ENCODE measurements around the gene TTC17. TPM values are rescaled to one million over a fixed set of nuclear protein-coding genes. Genes with fewer than 3 reads are reported as not detected.

The TTC17 gene
- polyA plus RNA-seq, 1 experiment = 104 TPM

DNA sequence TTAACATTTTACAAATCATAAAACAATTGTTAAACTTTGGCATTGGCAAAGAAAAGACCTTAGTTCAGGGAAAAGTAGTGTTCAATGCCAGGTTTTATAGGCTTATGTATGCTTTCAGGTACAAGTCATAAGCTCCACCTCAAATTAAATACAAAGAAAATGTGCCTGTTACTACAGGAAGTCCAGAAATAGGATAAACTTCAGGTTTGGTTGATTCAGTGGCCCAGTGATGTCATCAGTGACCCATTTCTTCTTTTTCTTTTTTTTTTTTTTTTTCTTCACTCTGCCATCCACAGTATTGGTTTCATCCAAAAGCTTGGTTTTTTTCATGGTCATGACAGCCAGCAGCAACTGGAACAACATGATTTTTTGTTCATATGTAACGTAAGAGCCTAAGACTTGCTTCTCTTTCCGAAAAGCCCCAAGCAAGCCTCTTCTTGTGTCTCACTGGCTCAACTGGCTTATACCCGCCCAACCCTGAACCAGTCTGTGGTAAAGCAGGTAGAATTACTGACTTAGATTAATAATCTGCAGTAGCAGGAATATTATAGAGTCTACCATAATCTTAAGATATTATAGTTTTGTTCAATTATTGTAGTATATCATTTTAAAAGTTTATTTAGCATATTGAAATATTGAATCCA is 46.2 kb downstream of the TTC17 start:
- no peak for DNase-seq (ENCODE audit: low read depth)
- ChIA-PET CTCF (interaction anchor here (1.0 kb wide), 2 partner anchors 14 to 22 kb away, joined by 3 read pairs; no protein-coding TSS in a partner anchor), POLR2A (no interaction called here)
- Histone ChIP-seq H3K27me3 (ENCODE audit: control insufficient read depth, insufficient read depth, low read length) (no peaks in the 10 kb centered on the region), H3K36me3 (ENCODE audit: control insufficient read depth, insufficient read depth, low read length) (peaks cover 3% of the 10 kb centered on the region; the same call in 1 of the 2 replicates), H3K4me3 (ENCODE audit: low read depth, low read length) (no peak overlapping the region)
- TF ChIP-seq, protein P1, sequence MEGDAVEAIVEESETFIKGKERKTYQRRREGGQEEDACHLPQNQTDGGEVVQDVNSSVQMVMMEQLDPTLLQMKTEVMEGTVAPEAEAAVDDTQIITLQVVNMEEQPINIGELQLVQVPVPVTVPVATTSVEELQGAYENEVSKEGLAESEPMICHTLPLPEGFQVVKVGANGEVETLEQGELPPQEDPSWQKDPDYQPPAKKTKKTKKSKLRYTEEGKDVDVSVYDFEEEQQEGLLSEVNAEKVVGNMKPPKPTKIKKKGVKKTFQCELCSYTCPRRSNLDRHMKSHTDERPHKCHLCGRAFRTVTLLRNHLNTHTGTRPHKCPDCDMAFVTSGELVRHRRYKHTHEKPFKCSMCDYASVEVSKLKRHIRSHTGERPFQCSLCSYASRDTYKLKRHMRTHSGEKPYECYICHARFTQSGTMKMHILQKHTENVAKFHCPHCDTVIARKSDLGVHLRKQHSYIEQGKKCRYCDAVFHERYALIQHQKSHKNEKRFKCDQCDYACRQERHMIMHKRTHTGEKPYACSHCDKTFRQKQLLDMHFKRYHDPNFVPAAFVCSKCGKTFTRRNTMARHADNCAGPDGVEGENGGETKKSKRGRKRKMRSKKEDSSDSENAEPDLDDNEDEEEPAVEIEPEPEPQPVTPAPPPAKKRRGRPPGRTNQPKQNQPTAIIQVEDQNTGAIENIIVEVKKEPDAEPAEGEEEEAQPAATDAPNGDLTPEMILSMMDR (IDR thresholded peaks at IDR 0.05; ENCODE audit: insufficient read depth, low read depth, low read length) = no peak

DNA sequence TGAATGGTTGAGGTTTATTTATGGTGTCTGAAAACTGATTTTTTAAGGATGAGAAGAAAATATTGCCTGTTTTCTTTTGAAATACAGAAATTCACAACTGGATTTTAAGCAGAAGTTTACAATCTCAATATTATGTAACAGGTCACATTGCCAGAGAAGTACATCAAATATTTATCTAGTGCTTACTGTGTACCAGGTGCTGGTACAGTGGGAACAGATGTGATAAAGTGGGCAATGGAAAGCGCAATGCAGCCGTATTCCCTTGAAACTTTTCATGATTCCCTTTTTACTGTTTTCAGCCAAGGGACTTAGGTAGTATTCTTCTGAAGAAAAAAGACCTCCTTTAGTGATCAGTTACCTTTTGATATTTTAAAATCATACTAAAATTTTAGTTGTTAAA is 49.6 kb downstream of the TTC17 start:
- Histone ChIP-seq H3K36me3 (ENCODE audit: control insufficient read depth, insufficient read depth, low read length) (peaks cover 2% of the 10 kb centered on the region; the same call in 1 of the 2 replicates), H3K27me3 (ENCODE audit: control insufficient read depth, insufficient read depth, low read length) (no peaks in the 10 kb centered on the region), H3K4me3 (ENCODE audit: low read depth, low read length) (no peak overlapping the region)
- ChIA-PET POLR2A (no interaction called here), CTCF (interaction anchor here (1.2 kb wide), 1 partner anchor 11 kb away, joined by 3 read pairs; no protein-coding TSS in a partner anchor)
- DNase-seq (ENCODE audit: low read depth) = no peak
- TF ChIP-seq, protein P1 (IDR thresholded peaks at IDR 0.05; ENCODE audit: insufficient read depth, low read depth, low read length) = no peak

DNA sequence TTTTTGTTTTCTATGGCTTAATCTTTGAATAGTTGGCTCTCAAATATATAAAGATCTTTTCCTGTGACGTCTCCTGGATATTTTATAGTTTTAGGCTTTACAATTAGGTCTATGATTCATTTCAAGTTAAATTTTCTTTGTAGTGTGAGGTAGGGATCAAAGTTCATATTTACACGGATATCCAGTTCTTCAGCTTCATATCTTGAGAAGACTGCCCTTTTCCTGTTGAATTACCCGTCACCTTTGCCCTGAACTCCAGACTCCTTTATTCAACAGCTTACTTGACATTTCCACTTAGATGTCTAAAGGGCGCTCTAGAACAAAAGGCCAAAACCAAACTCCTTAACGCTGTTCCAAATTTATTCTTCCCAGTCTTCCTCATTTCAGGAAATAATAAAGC is 51.7 kb downstream of the TTC17 start:
- ChIA-PET CTCF (no interaction called here), POLR2A (no interaction called here)
- H3K27me3 ChIP-seq (ENCODE audit: control insufficient read depth, insufficient read depth, low read length) = no peaks in the 10 kb centered on the region
- TF ChIP-seq, protein P1 (IDR thresholded peaks at IDR 0.05; ENCODE audit: insufficient read depth, low read depth, low read length) = no peak
- H3K36me3 ChIP-seq (ENCODE audit: control insufficient read depth, insufficient read depth, low read length) = 0 out of 2 replicates have a peak, but pooled peaks cover 2% of the 10 kb centered on the region
- H3K4me3 ChIP-seq (ENCODE audit: low read depth, low read length) = no peak overlapping the region
- no peak for DNase-seq (ENCODE audit: low read depth)

DNA sequence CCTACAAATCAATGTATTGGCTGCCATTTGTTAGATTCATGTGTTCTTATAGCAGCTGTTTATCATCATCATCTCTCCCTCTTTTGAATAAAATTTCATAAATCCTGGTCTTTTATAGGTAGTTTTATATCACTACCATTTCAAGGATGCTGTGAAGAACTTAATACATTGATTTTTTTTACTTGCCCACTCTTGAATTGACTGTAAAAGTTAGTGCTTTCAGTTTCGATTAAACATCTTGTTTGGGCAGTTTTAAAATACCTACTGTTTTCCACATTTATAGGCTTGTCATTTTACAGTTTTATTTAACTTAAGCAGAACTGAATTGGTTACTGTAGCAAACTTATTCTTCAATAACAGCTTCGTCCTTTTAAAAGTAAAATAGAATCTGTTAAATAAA is 59.5 kb downstream of the TTC17 start:
- Histone ChIP-seq H3K27me3 (ENCODE audit: control insufficient read depth, insufficient read depth, low read length) (no peaks in the 10 kb centered on the region), H3K4me3 (ENCODE audit: low read depth, low read length) (no peak overlapping the region), H3K36me3 (ENCODE audit: control insufficient read depth, insufficient read depth, low read length) (no peaks in the 10 kb centered on the region)
- DNase-seq (ENCODE audit: low read depth) = no peak
- ChIA-PET CTCF (interaction anchor here (0.7 to 2.1 kb wide), 5 partner anchors 51 to 433 kb away, joined by 3 to 4 read pairs (median 3); no protein-coding TSS in a partner anchor), POLR2A (no interaction called here)
- TF ChIP-seq, protein P1 (IDR thresholded peaks at IDR 0.05; ENCODE audit: insufficient read depth, low read depth, low read length) = no peak

DNA sequence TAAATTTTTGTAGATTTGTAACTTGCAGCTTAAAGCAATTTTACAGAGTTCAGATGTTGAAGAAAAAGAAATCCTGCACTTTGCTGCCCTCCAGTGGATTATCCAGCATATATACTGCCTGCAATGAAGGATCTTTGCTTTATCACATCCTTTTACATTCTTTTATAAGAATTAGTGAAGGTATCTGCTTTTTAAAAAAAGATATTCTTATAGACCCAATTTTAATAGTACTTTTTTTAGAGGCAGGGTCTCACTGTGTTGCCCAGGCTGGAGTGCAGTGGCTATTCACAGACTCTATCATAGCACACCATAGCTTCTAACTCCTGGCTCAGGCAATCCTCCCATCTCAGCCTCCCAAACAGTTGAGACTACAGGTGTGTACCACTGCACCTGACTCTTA is 60.7 kb downstream of the TTC17 start:
- POLR2A ChIA-PET = interaction anchor here (0.8 kb wide), 1 partner anchor 397 kb away, joined by 3 read pairs; no protein-coding TSS in a partner anchor
- TF ChIP-seq, protein P1 (IDR thresholded peaks at IDR 0.05; ENCODE audit: insufficient read depth, low read depth, low read length) = peak; percentile 70
- no peak overlapping the region for H3K4me3 ChIP-seq (ENCODE audit: low read depth, low read length)
- CTCF ChIA-PET = interaction anchor here (0.8 to 2.1 kb wide), 11 partner anchors 10 to 137 kb away, joined by 3 to 9 read pairs (median 3); no protein-coding TSS in a partner anchor
- no peaks in the 10 kb centered on the region for H3K36me3 ChIP-seq (ENCODE audit: control insufficient read depth, insufficient read depth, low read length)
- DNase-seq (ENCODE audit: low read depth) = no peak
- H3K27me3 ChIP-seq (ENCODE audit: control insufficient read depth, insufficient read depth, low read length) = no peaks in the 10 kb centered on the region
